Measurements from ENCODE around the gene HS3ST6. TPM values are rescaled to one million over a fixed set of nuclear protein-coding genes. Genes with fewer than 3 reads are reported as not detected.

Gene HS3ST6
- total and polyA plus RNA-seq, 9 of the 15 experiments (the other 6 are each of a cell fraction or from before 2014, with no cell fraction given), result not detected

GRCh38 chr16:1964506-1965395, 46.5 kb upstream of the HS3ST6 start, which contains the start of gene RPS2 (continued):
- peak; percentile 71 for TF ChIP-seq ETS1 (conservative IDR thresholded peaks at IDR 0.05; ENCODE audit: control insufficient read depth, low read depth, low read length)
- TF ChIP-seq NEUROD1 (IDR thresholded peaks at IDR 0.05; ENCODE audit: borderline replicate concordance, low read depth, low read length, partially characterized antibody), result peak; percentile 75
- TF ChIP-seq NR2C2 (CRISPR knock-in tag; IDR thresholded peaks at IDR 0.05), result no peak; the same call in 1 of the 2 replicates
- TF ChIP-seq NR2C2 (tag; IDR thresholded peaks at IDR 0.05), result peak; percentile 55; the same call in 1 of the 2 replicates
- no peak for TF ChIP-seq YBX1 (IDR thresholded peaks at IDR 0.05)
- TF ChIP-seq MAFG (tag; conservative IDR thresholded peaks at IDR 0.05), result no peak
- TF ChIP-seq NR2F6 (CRISPR knock-in tag; IDR thresholded peaks at IDR 0.05), result 0 out of 2 replicates have a peak, but pooled peaks have one; percentile 57
- no peak for TF ChIP-seq ID3 (CRISPR knock-in tag; IDR thresholded peaks at IDR 0.05)
- peak; percentile 46; the same call in 1 of the 2 replicates for TF ChIP-seq ID3 (tag; IDR thresholded peaks at IDR 0.05)
- TF ChIP-seq COPS2 (conservative IDR thresholded peaks at IDR 0.05), result no peak
- TF ChIP-seq RFX1 (IDR thresholded peaks at IDR 0.05), result no peak
- no peak for TF ChIP-seq PTTG1 (tag; IDR thresholded peaks at IDR 0.05; ENCODE audit: low read depth)
- peak; percentile 89 for TF ChIP-seq ZBTB12 (CRISPR knock-in tag; IDR thresholded peaks at IDR 0.05)
- peak; percentile 75; the same call in 1 of the 2 replicates for TF ChIP-seq ILF3 (IDR thresholded peaks at IDR 0.05; ENCODE audit: borderline replicate concordance)
- peak; percentile 36; the same call in 1 of the 2 replicates for TF ChIP-seq MAFF (IDR thresholded peaks at IDR 0.05; ENCODE audit: low read length)
- peak; percentile 94 for TF ChIP-seq GTF2B (IDR thresholded peaks at IDR 0.05; ENCODE audit: extremely low read depth, insufficient read length)
- no peak for TF ChIP-seq XRCC4 (IDR thresholded peaks at IDR 0.05; ENCODE audit: extremely low read depth, insufficient read depth, insufficient read length)
- no peak for TF ChIP-seq EZH2 (IDR thresholded peaks at IDR 0.05; ENCODE audit: borderline replicate concordance, low read depth, low read length)
- TF ChIP-seq ELK1 (CRISPR knock-in tag; IDR thresholded peaks at IDR 0.05), result no peak
- TF ChIP-seq LCOR (CRISPR knock-in tag; IDR thresholded peaks at IDR 0.05), result peak; percentile 61; the same call in 1 of the 2 replicates
- no peak for TF ChIP-seq USF1 (CRISPR knock-in tag; IDR thresholded peaks at IDR 0.05)
- TF ChIP-seq MBD2 (IDR thresholded peaks at IDR 0.05; ENCODE audit: borderline replicate concordance, low read depth), result peak; percentile 94
- peak; percentile 93 for TF ChIP-seq RBM25 (IDR thresholded peaks at IDR 0.05; ENCODE audit: low read depth, low read length, severe bottlenecking)
